H1 (cell line): Measurements from ENCODE around the gene EEPD1. TPM values are rescaled to one million over a fixed set of nuclear protein-coding genes. Genes with fewer than 3 reads are reported as not detected.

ENCODE experiments used
- CTCF ChIA-PET: fragments of 300-600 bp; sonication (Branson Sonifier 250); formaldehyde crosslinking; loops from one replicate; lab custom pipeline; 2021; ENCODE audit not compliant: partially characterized antibody; lab: Charles Lee
- POLR2A ChIA-PET: fragments of 300-600 bp; sonication (Branson Sonifier 250); formaldehyde crosslinking; loops from one replicate; lab custom pipeline; 2021; ENCODE audit warnings: inconsistent platforms; ENCODE audit not compliant: partially characterized antibody; lab: Charles Lee
- DNase-seq, 2 experiments: peaks; one replicate each; pipeline versions ENCODE4 v3.0.0 to v3.0.0-alpha.2; 2010 to 2022; ENCODE audit warnings: low spot score in 2 of 2, low read depth in 1 of 2, mixed read lengths in 1 of 2
- FAIRE-seq: peaks from 2 replicates; lab custom pipeline; 2011; peaks lifted over from hg19 to GRCh38; lab: Jason Lieb, UNC
- H2AFZ ChIP-seq: 2 replicates; pipeline ENCODE4 v1.8.1; 2012; ENCODE audit warnings: low read length, inconsistent platforms
- H2AK5ac ChIP-seq: 2 replicates; pipeline ENCODE4 v1.6.1; 2013; ENCODE audit warnings: low read depth, low read length
- H2BK120ac ChIP-seq: replicated peaks from 2 replicates; pipeline ENCODE3; 2013; ENCODE audit warnings: low read depth, low read length, inconsistent platforms
- H2BK12ac ChIP-seq: 2 replicates; pipeline ENCODE4 v1.6.1; 2013; ENCODE audit warnings: low read depth, low read length
- H2BK15ac ChIP-seq: 2 replicates; pipeline ENCODE4 v1.6.1; 2013; ENCODE audit warnings: low read length
- H2BK20ac ChIP-seq: 2 replicates; pipeline ENCODE4 v1.6.1; 2013; ENCODE audit warnings: low read length
- H2BK5ac ChIP-seq: 2 replicates; pipeline ENCODE4 v1.6.1; 2013; ENCODE audit warnings: low read depth, low read length
- H3K14ac ChIP-seq: 2 replicates; pipeline ENCODE4 v1.6.1; 2013; ENCODE audit warnings: inconsistent platforms; ENCODE audit not compliant: insufficient read length
- H3K18ac ChIP-seq: 2 replicates; pipeline ENCODE4 v1.6.1; 2013; ENCODE audit warnings: low read length; ENCODE audit errors: extremely low read depth
- H3K23ac ChIP-seq: 2 replicates; pipeline ENCODE4 v1.6.1; 2013; ENCODE audit warnings: inconsistent platforms; ENCODE audit not compliant: insufficient read length
- H3K23me2 ChIP-seq: 2 replicates; pipeline ENCODE4 v1.6.1; 2013; ENCODE audit warnings: low read depth, low read length
- H3K27ac ChIP-seq: 2 replicates; pipeline ENCODE4 v1.6.1; 2011; ENCODE audit warnings: low read depth, low read length, inconsistent platforms
- H3K27me3 ChIP-seq, 4 experiments: replicated peaks in 1 of 4; 1 replicate in 1 of 4; 2 replicates in 3 of 4; pipeline versions ENCODE4 v1.6.1 to v1.8.1; 2011 to 2013; ENCODE audit warnings: low read length in 3 of 4, mild to moderate bottlenecking in 3 of 4, inconsistent platforms in 2 of 4, mixed read lengths in 2 of 4, moderate library complexity in 1 of 4; ENCODE audit not compliant: control insufficient read depth in 3 of 4, insufficient read depth in 3 of 4; ENCODE audit errors: extremely low read depth in 1 of 4
- H3K36me3 ChIP-seq, 4 experiments: 2 replicates each; pipeline versions ENCODE4 v1.6.1 to v1.8.1; 2011 to 2013; ENCODE audit warnings: mild to moderate bottlenecking in 4 of 4, low read length in 3 of 4, moderate library complexity in 2 of 4, control low read depth in 1 of 4, inconsistent platforms in 1 of 4; ENCODE audit not compliant: insufficient read depth in 4 of 4, control insufficient read depth in 2 of 4
- H3K4ac ChIP-seq: replicated peaks from 2 replicates; pipeline ENCODE3; 2013; ENCODE audit warnings: low read length, low read depth, mixed read lengths, inconsistent platforms; ENCODE audit not compliant: insufficient read length
- H3K4me1 ChIP-seq, 4 experiments: replicated peaks in 1 of 4; 1 replicate in 1 of 4; 2 replicates in 3 of 4; pipeline versions ENCODE4 v1.6.1 to v1.8.1; 2011 to 2013; ENCODE audit warnings: low read length in 3 of 4, inconsistent platforms in 2 of 4, mixed read lengths in 1 of 4; ENCODE audit not compliant: insufficient read depth in 4 of 4, control insufficient read depth in 3 of 4
- H3K4me2 ChIP-seq, 2 experiments: 2 replicates each; pipeline versions ENCODE4 v1.6.1 to v1.8.1; 2011 to 2013; ENCODE audit warnings: low read depth in 2 of 2, low read length in 2 of 2, control low read depth in 1 of 2, inconsistent platforms in 1 of 2, mild to moderate bottlenecking in 1 of 2; ENCODE audit not compliant: insufficient read depth in 1 of 2
- H3K4me3 ChIP-seq, 4 experiments: fragments of 200-600, 300-600 bp in 1 of 4; sonication (generic), shearing (Covaris generic), sonication (Bioruptor Twin) in 1 of 4; 2 replicates each; pipeline versions ENCODE4 v1.5.1 to v1.8.1; 2011 to 2016; ENCODE audit warnings: low read length in 4 of 4, low read depth in 3 of 4, control low read depth in 2 of 4, inconsistent platforms in 2 of 4, mild to moderate bottlenecking in 2 of 4, mixed read lengths in 1 of 4, moderate library complexity in 1 of 4; ENCODE audit not compliant: insufficient read depth in 2 of 4; ENCODE audit errors: extremely low read depth in 1 of 4
- H3K56ac ChIP-seq: replicated peaks from 2 replicates; pipeline ENCODE3; 2013; ENCODE audit warnings: low read depth, mild to moderate bottlenecking, mixed read lengths, low read length, inconsistent platforms; ENCODE audit not compliant: insufficient read length
- H3K79me1 ChIP-seq: 2 replicates; pipeline ENCODE4 v1.6.1; 2013; ENCODE audit warnings: low read depth, low read length, control low read depth
- H3K79me2 ChIP-seq, 2 experiments: 2 replicates each; pipeline versions ENCODE4 v1.6.1 to v1.8.1; 2012 to 2013; ENCODE audit warnings: low read length in 2 of 2, mild to moderate bottlenecking in 2 of 2, inconsistent platforms in 1 of 2; ENCODE audit not compliant: insufficient read depth in 2 of 2, control insufficient read depth in 1 of 2
- H3K9ac ChIP-seq, 4 experiments: replicated peaks in 1 of 4; 1 replicate in 1 of 4; 2 replicates in 3 of 4; pipeline versions ENCODE4 v1.6.1 to v1.8.1; 2011 to 2013; ENCODE audit warnings: low read depth in 3 of 4, low read length in 3 of 4, control low read depth in 2 of 4, mild to moderate bottlenecking in 2 of 4, moderate library complexity in 2 of 4, inconsistent platforms in 1 of 4; ENCODE audit errors: extremely low read depth in 1 of 4
- H3K9me3 ChIP-seq, 2 experiments: 2 replicates each; pipeline versions ENCODE4 v1.6.1 to v1.8.1; 2012 to 2013; ENCODE audit warnings: mild to moderate bottlenecking in 2 of 2, moderate library complexity in 2 of 2, control low read depth in 1 of 2, inconsistent platforms in 1 of 2, low read depth in 1 of 2, low read length in 1 of 2, mixed read lengths in 1 of 2; ENCODE audit not compliant: insufficient read depth in 2 of 2
- H4K20me1 ChIP-seq, 2 experiments: replicated peaks in 1 of 2; 2 replicates each; pipeline versions ENCODE3 to v1.8.1; 2011 to 2013; ENCODE audit warnings: inconsistent platforms in 2 of 2, low read length in 2 of 2, mild to moderate bottlenecking in 1 of 2; ENCODE audit not compliant: insufficient read depth in 2 of 2, control insufficient read depth in 1 of 2
- H4K5ac ChIP-seq: 2 replicates; pipeline ENCODE4 v1.6.1; 2013; ENCODE audit warnings: low read length, low read depth, mixed read lengths, inconsistent platforms; ENCODE audit not compliant: insufficient read length
- H4K8ac ChIP-seq: 2 replicates; pipeline ENCODE4 v1.8.0; 2013; ENCODE audit warnings: mild to moderate bottlenecking, moderate library complexity, low read length, inconsistent platforms; ENCODE audit not compliant: insufficient read depth; ENCODE audit errors: extremely low read depth
- H4K91ac ChIP-seq: replicated peaks from 2 replicates; pipeline ENCODE3; 2013; ENCODE audit warnings: low read length, mixed read lengths, inconsistent platforms; ENCODE audit not compliant: insufficient read length
- ASH2L ChIP-seq: fragments of 200-600, 300-600 bp; sonication (generic); IDR thresholded peaks from one replicate; pipeline ENCODE4 v1.7.1; 2017; ENCODE audit warnings: low read length
- BACH1 ChIP-seq: IDR thresholded peaks from 2 replicates; pipeline ENCODE4 v1.6.1; 2012; ENCODE audit warnings: low read length, improper control_type of control experiment
- BRCA1 ChIP-seq: IDR thresholded peaks from 2 replicates; pipeline ENCODE4 v1.6.1; 2012; ENCODE audit warnings: low read depth, low read length, improper control_type of control experiment
- CBX8 ChIP-seq: fragments of 300-800, 300-1000 bp; sonication (generic); IDR thresholded peaks from 2 replicates; pipeline ENCODE4 v1.7.1; 2016; ENCODE audit warnings: low read depth, low read length, borderline replicate concordance
- CHD1 ChIP-seq: IDR thresholded peaks from 2 replicates; pipeline ENCODE4 v1.6.1; 2012; ENCODE audit warnings: low read depth, low read length, improper control_type of control experiment
- EGR1 ChIP-seq: IDR thresholded peaks from 2 replicates; pipeline ENCODE4 v1.6.1; 2011; ENCODE audit warnings: low read depth, low read length, borderline replicate concordance
- EP300 ChIP-seq, 2 experiments: IDR thresholded peaks; 1 replicate in 1 of 2; 2 replicates in 1 of 2; pipeline ENCODE4 v1.6.1; 2011 to 2012; ENCODE audit warnings: low read depth in 2 of 2, low read length in 2 of 2, mild to moderate bottlenecking in 2 of 2, borderline replicate concordance in 1 of 2, inconsistent platforms in 1 of 2, moderate library complexity in 1 of 2
- JUND ChIP-seq: IDR thresholded peaks from 2 replicates; pipeline ENCODE4 v1.6.1; 2011; ENCODE audit warnings: mild to moderate bottlenecking, improper control_type of control experiment, low read length
- SP1 ChIP-seq: IDR thresholded peaks from 2 replicates; pipeline ENCODE4 v1.6.1; 2011; ENCODE audit warnings: low read depth, low read length
- SRF ChIP-seq: IDR thresholded peaks from 2 replicates; pipeline ENCODE4 v1.6.1; 2011; ENCODE audit warnings: mild to moderate bottlenecking, low read depth, low read length, moderate library complexity
- WGBS, 2 experiments: shearing (Covaris generic) in 1 of 2; methylation state at CpG; one replicate each; pipeline versions ENCODE4 v1.1.6 to v1.1.7; 2013 to 2015; ENCODE audit warnings: low lambda C conversion rate in 2 of 2, mixed read lengths in 2 of 2, inconsistent platforms in 1 of 2, low coverage in 1 of 2, missing lambda C conversion rate in 1 of 2; ENCODE audit not compliant: insufficient replicate concordance in 2 of 2, insufficient coverage in 1 of 2, insufficient read length in 1 of 2; ENCODE audit errors: extremely low coverage in 1 of 2, missing lambda C conversion rate in 1 of 2; 5-methylcytosine and 5-hydroxymethylcytosine counted together
- polyA plus RNA-seq, 7 experiments: library from polyadenylated mRNA; depleted of rRNA in 3 of 7; stranded (reverse) in 5 of 7; unstranded in 2 of 7; fragments of >200 nt in 5 of 7; fragments of 200-250 nt in 2 of 7; gene quantifications; 1 replicate in 5 of 7; 2 replicates in 1 of 7; 4 replicates in 1 of 7; pipeline versions ENCODE4 v1.2.1 to v1.2.3, GENCODE V29; 2011 to 2013; ENCODE audit warnings: missing spikeins in 2 of 7, mixed read lengths in 2 of 7
- total RNA-seq: library from RNA; stranded (reverse); fragmentation: NEBNext Ultra II Directional; extraction: Animal tissue kit (Norgen Biotek cat#: 25700); gene quantifications from 2 replicates; pipeline ENCODE4 v1.2.1, GENCODE V29; 2021
- TF ChIP-seq, protein P1 (sequence below), 3 experiments: IDR thresholded peaks; 1 replicate in 2 of 3; 2 replicates in 1 of 3; pipeline versions ENCODE4 v1.5.1 to v1.6.1; 2011; ENCODE audit warnings: low read length in 3 of 3, mild to moderate bottlenecking in 3 of 3, inconsistent platforms in 2 of 3, low read depth in 1 of 3, moderate library complexity in 1 of 3; ENCODE audit not compliant: insufficient read depth in 1 of 3; ENCODE audit errors: control extremely low read depth in 1 of 3

Gene EEPD1
- total and polyA plus RNA-seq, 2 of the 8 experiments (the other 6 are each of a cell fraction or from before 2014, with no cell fraction given), result 3.1 to 7.8 TPM

DNA sequence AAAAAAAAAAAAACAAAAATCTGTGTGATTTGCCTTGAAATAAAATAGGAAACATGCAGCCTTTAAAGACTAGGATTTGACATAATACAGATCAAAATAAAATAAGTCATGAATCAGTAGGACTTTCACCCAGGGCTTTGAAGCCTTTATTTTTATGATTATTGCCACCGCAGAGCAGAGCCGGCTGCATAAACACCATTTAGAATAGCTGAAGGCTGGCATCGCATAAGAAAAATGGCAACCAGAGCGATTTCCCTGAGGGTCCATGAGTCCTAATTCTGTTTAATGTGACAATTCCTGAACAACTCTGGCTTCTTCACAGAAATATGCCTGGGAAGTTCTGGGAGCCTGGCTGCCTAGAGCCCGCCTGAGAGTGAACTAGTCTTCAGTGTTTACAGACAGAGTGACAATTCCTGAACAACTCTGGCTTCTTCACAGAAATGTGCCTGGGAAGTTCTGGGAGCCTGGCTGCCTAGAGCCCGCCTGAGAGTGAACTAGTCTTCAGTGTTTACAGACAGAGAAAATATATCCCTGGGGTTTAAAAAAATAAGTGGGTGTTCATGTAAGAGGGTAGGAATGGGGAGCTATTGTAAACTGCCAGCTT is 112.0 kb downstream of the EEPD1 start:
- H3K23me2 ChIP-seq, result no peaks in the 10 kb centered on the region
- H3K18ac ChIP-seq, result no peak overlapping the region
- CTCF ChIA-PET, result interaction anchor here (0.7 to 3.0 kb wide), 5 partner anchors 9 to 486 kb away, joined by 3 to 13 read pairs (median 5); no protein-coding TSS in a partner anchor
- TF ChIP-seq ASH2L (no peak), SRF (no peak), BACH1 (no peak), BRCA1 (no peak), CHD1 (no peak), CBX8 (no peak), SP1 (no peak), EP300 (IDR thresholded peaks at IDR 0.05; ENCODE audit: borderline replicate concordance in 1 of 2, low read depth in 2 of 2, low read length in 2 of 2) (no peak), EGR1 (no peak), JUND (no peak)
- TF ChIP-seq, protein P1, sequence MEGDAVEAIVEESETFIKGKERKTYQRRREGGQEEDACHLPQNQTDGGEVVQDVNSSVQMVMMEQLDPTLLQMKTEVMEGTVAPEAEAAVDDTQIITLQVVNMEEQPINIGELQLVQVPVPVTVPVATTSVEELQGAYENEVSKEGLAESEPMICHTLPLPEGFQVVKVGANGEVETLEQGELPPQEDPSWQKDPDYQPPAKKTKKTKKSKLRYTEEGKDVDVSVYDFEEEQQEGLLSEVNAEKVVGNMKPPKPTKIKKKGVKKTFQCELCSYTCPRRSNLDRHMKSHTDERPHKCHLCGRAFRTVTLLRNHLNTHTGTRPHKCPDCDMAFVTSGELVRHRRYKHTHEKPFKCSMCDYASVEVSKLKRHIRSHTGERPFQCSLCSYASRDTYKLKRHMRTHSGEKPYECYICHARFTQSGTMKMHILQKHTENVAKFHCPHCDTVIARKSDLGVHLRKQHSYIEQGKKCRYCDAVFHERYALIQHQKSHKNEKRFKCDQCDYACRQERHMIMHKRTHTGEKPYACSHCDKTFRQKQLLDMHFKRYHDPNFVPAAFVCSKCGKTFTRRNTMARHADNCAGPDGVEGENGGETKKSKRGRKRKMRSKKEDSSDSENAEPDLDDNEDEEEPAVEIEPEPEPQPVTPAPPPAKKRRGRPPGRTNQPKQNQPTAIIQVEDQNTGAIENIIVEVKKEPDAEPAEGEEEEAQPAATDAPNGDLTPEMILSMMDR (IDR thresholded peaks at IDR 0.05; ENCODE audit: control extremely low read depth in 1 of 3, insufficient read depth in 1 of 3, low read depth in 1 of 3, low read length in 3 of 3), result no peak

More for the DNA sequence above, 112.0 kb downstream of the EEPD1 start:
- no peaks in the 10 kb centered on the region for H3K79me2 ChIP-seq
- H3K9me3 ChIP-seq, result no peaks in the 10 kb centered on the region
- H3K27me3 ChIP-seq, result no peaks in the 10 kb centered on the region
- POLR2A ChIA-PET, result interaction anchor here (0.6 to 0.9 kb wide), 2 partner anchors 15 to 279 kb away, joined by 3 read pairs; no protein-coding TSS in a partner anchor
- H2BK20ac ChIP-seq, result no peak overlapping the region
- no peak overlapping the region for H2BK5ac ChIP-seq
- no peak overlapping the region for H3K4me3 ChIP-seq
- no peaks in the 10 kb centered on the region; a peak in 1 of 7 replicates for H3K4me1 ChIP-seq
- no peaks in the 10 kb centered on the region for H3K79me1 ChIP-seq
- no peak overlapping the region for H3K4ac ChIP-seq
- H2BK15ac ChIP-seq, result no peak overlapping the region
- no peak overlapping the region for H3K27ac ChIP-seq
- DNase-seq, result no peak
- H2BK120ac ChIP-seq, result no peak overlapping the region
- no peak overlapping the region for H3K56ac ChIP-seq
- no peak overlapping the region for H2AFZ ChIP-seq
- H3K4me2 ChIP-seq, result no peak overlapping the region
- H4K20me1 ChIP-seq, result no peaks in the 10 kb centered on the region
- H3K36me3 ChIP-seq, result no peaks in the 10 kb centered on the region
- no peak overlapping the region for H2AK5ac ChIP-seq
- no peak for FAIRE-seq
- H3K23ac ChIP-seq, result no peak overlapping the region
- no peak overlapping the region for H4K8ac ChIP-seq
- no peak overlapping the region for H4K5ac ChIP-seq
- no peak overlapping the region for H3K14ac ChIP-seq
- no peak overlapping the region; a peak in 1 of 7 replicates for H3K9ac ChIP-seq
- 86% methylated on average over 6 of the region's 6 CpGs; no CpG with 5 or more reads in 1 of the 2 experiments for WGBS, 2 experiments
- H4K91ac ChIP-seq, result no peak overlapping the region
- no peak overlapping the region for H2BK12ac ChIP-seq
